Progenitor cell of endocrine pancreas (in vitro differentiated cells): Measurements from ENCODE around the gene IDH3B. TPM values are rescaled to one million over a fixed set of nuclear protein-coding genes. Genes with fewer than 3 reads are reported as not detected.

Experiments
- DNase-seq: peaks from one replicate; pipeline ENCODE4 v3.0.0; 2021; ENCODE audit warnings: low spot score; ENCODE audit not compliant: unreplicated experiment
- H3K27ac Mint-ChIP-seq: 2 replicates; pipeline ENCODE4 v1.8.0; 2021; ENCODE audit warnings: mild to moderate bottlenecking, moderate library complexity, mixed read lengths
- H3K27me3 Mint-ChIP-seq: 2 replicates; pipeline ENCODE4 v1.8.0; 2021; ENCODE audit warnings: mixed read lengths
- H3K36me3 Mint-ChIP-seq: 2 replicates; pipeline ENCODE4 v1.8.0; 2022; ENCODE audit warnings: mixed read lengths; ENCODE audit not compliant: insufficient read depth
- H3K4me1 Mint-ChIP-seq: 2 replicates; pipeline ENCODE4 v1.8.0; 2021; ENCODE audit warnings: low read depth, mixed read lengths
- H3K4me3 Mint-ChIP-seq: 2 replicates; pipeline ENCODE4 v1.8.0; 2021; ENCODE audit warnings: low read depth, mild to moderate bottlenecking, moderate library complexity, mixed read lengths
- H3K9me3 Mint-ChIP-seq: 2 replicates; pipeline ENCODE4 v1.8.0; 2021; ENCODE audit warnings: low read depth, mixed read lengths
- total RNA-seq: library from RNA; stranded (reverse); gene quantifications from 2 replicates; pipeline ENCODE4 v1.2.1, GENCODE V29; 2021
- TF ChIP-seq, protein P1 (sequence below): fragments of 200-600 bp; sonication (generic); IDR thresholded peaks from one replicate; pipeline ENCODE4 v1.5.0; 2021; ENCODE audit warnings: antibody characterized with exemption, mild to moderate bottlenecking; ENCODE audit not compliant: unreplicated experiment

The IDH3B gene
- total RNA-seq, 1 donor from 2014 or later = 98.9 TPM

DNA sequence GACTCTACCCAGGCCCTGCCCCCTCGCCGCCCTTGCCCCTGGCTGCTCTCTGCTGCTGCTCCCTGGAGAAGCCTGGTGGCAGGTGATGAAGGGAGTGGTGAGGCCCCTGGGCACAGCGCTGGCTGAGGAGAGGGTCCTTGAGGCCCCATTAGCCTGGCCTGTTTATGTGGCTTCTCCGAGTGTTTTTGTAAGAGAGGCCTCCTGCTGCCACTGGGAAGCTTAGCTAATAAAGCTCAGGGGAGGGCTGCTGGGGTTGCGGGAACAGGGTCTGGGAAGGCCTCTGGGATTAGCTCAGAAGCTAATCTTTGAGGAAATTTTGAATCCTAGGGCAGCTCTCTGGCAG, 44.0 kb upstream of the IDH3B start:
- H3K4me1 Mint-ChIP-seq = peaks cover 8% of the 10 kb centered on the region
- H3K27me3 Mint-ChIP-seq = peaks cover 4% of the 10 kb centered on the region
- H3K9me3 Mint-ChIP-seq = no peaks in the 10 kb centered on the region
- H3K36me3 Mint-ChIP-seq = peaks cover 1% of the 10 kb centered on the region
- peak overlapping the region; percentile 57 for H3K27ac Mint-ChIP-seq
- no peak overlapping the region for H3K4me3 Mint-ChIP-seq
- TF ChIP-seq, protein P1, sequence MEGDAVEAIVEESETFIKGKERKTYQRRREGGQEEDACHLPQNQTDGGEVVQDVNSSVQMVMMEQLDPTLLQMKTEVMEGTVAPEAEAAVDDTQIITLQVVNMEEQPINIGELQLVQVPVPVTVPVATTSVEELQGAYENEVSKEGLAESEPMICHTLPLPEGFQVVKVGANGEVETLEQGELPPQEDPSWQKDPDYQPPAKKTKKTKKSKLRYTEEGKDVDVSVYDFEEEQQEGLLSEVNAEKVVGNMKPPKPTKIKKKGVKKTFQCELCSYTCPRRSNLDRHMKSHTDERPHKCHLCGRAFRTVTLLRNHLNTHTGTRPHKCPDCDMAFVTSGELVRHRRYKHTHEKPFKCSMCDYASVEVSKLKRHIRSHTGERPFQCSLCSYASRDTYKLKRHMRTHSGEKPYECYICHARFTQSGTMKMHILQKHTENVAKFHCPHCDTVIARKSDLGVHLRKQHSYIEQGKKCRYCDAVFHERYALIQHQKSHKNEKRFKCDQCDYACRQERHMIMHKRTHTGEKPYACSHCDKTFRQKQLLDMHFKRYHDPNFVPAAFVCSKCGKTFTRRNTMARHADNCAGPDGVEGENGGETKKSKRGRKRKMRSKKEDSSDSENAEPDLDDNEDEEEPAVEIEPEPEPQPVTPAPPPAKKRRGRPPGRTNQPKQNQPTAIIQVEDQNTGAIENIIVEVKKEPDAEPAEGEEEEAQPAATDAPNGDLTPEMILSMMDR = no peak
- DNase-seq = no peak

GRCh38 chr20:2707353-2708072, 43.5 kb upstream of the IDH3B start:
- peaks cover 1% of the 10 kb centered on the region for H3K36me3 Mint-ChIP-seq
- H3K4me1 Mint-ChIP-seq = peaks cover 8% of the 10 kb centered on the region
- H3K27ac Mint-ChIP-seq = peak overlapping the region; percentile 57
- peaks cover 4% of the 10 kb centered on the region for H3K27me3 Mint-ChIP-seq
- no peak for DNase-seq
- no peaks in the 10 kb centered on the region for H3K9me3 Mint-ChIP-seq
- TF ChIP-seq, protein P1 = no peak
- H3K4me3 Mint-ChIP-seq = no peak overlapping the region

DNA sequence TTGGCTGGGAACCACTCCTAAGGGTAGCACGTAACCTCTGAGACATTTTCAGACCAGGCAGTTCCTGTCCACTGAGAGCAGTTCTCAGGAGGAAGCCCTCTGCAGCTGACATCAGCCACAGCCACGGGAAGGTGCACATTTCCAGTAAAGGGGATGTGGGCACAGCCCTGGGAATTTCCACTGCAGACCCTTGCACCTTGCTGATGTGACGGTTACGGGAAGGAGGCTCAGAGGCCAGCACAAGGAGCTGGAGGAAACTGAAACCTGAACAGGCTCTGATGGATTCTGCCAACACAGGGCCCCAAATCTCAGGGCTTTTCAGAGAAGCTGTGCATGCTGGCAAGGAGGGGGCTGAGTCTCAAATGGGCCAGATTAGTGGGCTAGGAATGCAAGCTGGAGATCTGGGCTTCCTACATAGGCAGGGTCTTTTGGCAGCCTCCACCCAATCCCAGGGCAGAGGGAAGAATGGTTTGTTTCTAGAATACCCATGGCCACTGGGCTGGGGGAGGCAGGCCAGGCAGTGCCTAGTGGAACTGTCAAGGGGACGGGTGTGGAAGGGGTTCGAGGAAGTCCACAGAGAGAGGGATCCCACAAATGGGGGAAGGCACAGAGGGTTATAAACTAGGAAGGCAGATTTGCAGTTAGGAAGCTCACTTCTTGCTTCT, 42.8 kb upstream of the IDH3B start:
- Mint-ChIP-seq H3K36me3 (peaks cover 1% of the 10 kb centered on the region), H3K27ac (no peak overlapping the region), H3K27me3 (peaks cover 5% of the 10 kb centered on the region), H3K4me1 (peaks cover 8% of the 10 kb centered on the region), H3K4me3 (no peak overlapping the region), H3K9me3 (no peaks in the 10 kb centered on the region)
- no peak for DNase-seq
- TF ChIP-seq, protein P1 = no peak

GRCh38 chr20:2705931-2706645, 42.1 kb upstream of the IDH3B start:
- Mint-ChIP-seq H3K4me3 (no peak overlapping the region), H3K27ac (no peak overlapping the region), H3K27me3 (peaks cover 10% of the 10 kb centered on the region)

More at GRCh38 chr20:2705931-2706645, 42.1 kb upstream of the IDH3B start:
- Mint-ChIP-seq H3K9me3 (no peaks in the 10 kb centered on the region), H3K36me3 (peaks cover 1% of the 10 kb centered on the region), H3K4me1 (peaks cover 8% of the 10 kb centered on the region)
- DNase-seq = no peak
- TF ChIP-seq, protein P1 = no peak
